ENCODE data around the gene PCDHB12. TPM values are rescaled to one million over a fixed set of nuclear protein-coding genes. Genes with fewer than 3 reads are reported as not detected.
"Not testable (repeated sequence)": the region's sequence is repeated elsewhere in the genome, so short reads cannot be mapped to it uniquely, and the experiment has no call there.

PCDHB12 gene
- polyA plus RNA-seq, 1 of the 3 experiments (the other 2 are of a cell fraction): 1.9 TPM

DNA sequence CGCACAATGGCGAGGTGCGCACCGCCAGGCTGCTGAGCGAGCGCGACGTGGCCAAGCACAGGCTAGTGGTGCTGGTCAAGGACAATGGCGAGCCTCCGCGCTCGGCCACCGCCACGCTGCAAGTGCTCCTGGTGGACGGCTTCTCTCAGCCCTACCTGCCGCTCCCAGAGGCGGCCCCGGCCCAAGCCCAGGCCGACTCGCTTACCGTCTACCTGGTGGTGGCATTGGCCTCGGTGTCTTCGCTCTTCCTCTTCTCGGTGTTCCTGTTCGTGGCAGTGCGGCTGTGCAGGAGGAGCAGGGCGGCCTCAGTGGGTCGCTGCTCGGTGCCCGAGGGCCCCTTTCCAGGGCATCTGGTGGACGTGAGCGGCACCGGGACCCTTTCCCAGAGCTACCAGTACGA lies 38.9 kb downstream of the PCDHB12 start:
- POLR2A ChIA-PET: not testable (repeated sequence)
- 84% methylated on average over 13 of the region's 34 CpGs for WGBS (ENCODE audit: low lambda C conversion rate)

DNA sequence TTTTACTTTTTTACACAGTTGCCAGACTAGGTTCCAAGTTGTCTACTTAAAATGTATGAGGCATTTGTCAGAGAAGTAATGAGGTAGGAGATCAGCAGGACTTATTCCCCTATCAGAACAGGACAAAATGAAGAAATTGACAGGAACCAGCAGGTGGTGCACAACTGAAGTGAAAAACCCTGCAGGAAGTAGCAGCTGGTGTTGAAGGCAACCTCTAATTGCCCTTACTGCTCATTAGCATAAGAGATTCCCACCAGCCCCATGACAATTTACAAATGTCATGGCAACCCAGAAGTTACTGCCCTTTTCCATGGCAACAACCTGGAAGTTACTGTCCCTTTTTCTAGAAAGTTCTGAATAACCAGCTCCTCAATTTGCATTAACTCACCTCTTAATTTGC lies 42.1 kb downstream of the PCDHB12 start:
- Histone ChIP-seq H3K27ac (ENCODE audit: low read depth in 2 of 2, low read length in 1 of 2) (no peak overlapping the region), H3K9me2 (no peaks in the 10 kb centered on the region), H3K36me3 (replicated peaks in 1 of 2; ENCODE audit: control insufficient read depth in 1 of 2, insufficient read depth in 2 of 2, low read length in 1 of 2) (peaks cover 0 to 3% of the 10 kb centered on the region in 2 experiments), H3K4me3 (ENCODE audit: low read depth in 2 of 2, low read length in 1 of 2) (no peak overlapping the region), H3K79me2 (ENCODE audit: insufficient read depth) (no peaks in the 10 kb centered on the region), H3K9ac (no peak overlapping the region), H3K27me3 (ENCODE audit: insufficient read depth) (no peaks in the 10 kb centered on the region), H3K9me3 (peaks cover 12% of the 10 kb centered on the region), H2AFZ (ENCODE audit: low read depth) (no peak overlapping the region), H3K4me2 (no peak overlapping the region), H4K20me1 (ENCODE audit: insufficient read depth) (no peaks in the 10 kb centered on the region), H3F3A (replicated peaks; ENCODE audit: insufficient read depth) (no peaks in the 10 kb centered on the region), H3K4me1 (ENCODE audit: control insufficient read depth in 1 of 2, insufficient read depth in 2 of 2, low read depth in 1 of 2, low read length in 1 of 2) (no peaks in the 10 kb centered on the region)
- DNase-seq: no peak
- ChIA-PET CTCF (interaction anchor here (0.6 to 2.8 kb wide), 3 partner anchors 27 to 314 kb away, joined by 3 to 9 read pairs (median 4); partner anchors contain the start of genes PCDHB14 and TAF7), POLR2A (no interaction called here)
- TF ChIP-seq, protein P1, sequence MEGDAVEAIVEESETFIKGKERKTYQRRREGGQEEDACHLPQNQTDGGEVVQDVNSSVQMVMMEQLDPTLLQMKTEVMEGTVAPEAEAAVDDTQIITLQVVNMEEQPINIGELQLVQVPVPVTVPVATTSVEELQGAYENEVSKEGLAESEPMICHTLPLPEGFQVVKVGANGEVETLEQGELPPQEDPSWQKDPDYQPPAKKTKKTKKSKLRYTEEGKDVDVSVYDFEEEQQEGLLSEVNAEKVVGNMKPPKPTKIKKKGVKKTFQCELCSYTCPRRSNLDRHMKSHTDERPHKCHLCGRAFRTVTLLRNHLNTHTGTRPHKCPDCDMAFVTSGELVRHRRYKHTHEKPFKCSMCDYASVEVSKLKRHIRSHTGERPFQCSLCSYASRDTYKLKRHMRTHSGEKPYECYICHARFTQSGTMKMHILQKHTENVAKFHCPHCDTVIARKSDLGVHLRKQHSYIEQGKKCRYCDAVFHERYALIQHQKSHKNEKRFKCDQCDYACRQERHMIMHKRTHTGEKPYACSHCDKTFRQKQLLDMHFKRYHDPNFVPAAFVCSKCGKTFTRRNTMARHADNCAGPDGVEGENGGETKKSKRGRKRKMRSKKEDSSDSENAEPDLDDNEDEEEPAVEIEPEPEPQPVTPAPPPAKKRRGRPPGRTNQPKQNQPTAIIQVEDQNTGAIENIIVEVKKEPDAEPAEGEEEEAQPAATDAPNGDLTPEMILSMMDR (IDR thresholded peaks at IDR 0.05): no peak
- TF ChIP-seq JUND (IDR thresholded peaks at IDR 0.05) (no peak), MXI1 (IDR thresholded peaks at IDR 0.05; ENCODE audit: low read depth, low read length) (no peak), NFIC (IDR thresholded peaks at IDR 0.05; ENCODE audit: borderline replicate concordance) (no peak), GABPA (IDR thresholded peaks at IDR 0.05; ENCODE audit: low read depth) (no peak), FOXM1 (IDR thresholded peaks at IDR 0.05; ENCODE audit: low read depth) (no peak), EZH2phosphoT487 (IDR thresholded peaks at IDR 0.05; ENCODE audit: borderline replicate concordance, low read depth) (no peak)
- TF ChIP-seq, protein P2, sequence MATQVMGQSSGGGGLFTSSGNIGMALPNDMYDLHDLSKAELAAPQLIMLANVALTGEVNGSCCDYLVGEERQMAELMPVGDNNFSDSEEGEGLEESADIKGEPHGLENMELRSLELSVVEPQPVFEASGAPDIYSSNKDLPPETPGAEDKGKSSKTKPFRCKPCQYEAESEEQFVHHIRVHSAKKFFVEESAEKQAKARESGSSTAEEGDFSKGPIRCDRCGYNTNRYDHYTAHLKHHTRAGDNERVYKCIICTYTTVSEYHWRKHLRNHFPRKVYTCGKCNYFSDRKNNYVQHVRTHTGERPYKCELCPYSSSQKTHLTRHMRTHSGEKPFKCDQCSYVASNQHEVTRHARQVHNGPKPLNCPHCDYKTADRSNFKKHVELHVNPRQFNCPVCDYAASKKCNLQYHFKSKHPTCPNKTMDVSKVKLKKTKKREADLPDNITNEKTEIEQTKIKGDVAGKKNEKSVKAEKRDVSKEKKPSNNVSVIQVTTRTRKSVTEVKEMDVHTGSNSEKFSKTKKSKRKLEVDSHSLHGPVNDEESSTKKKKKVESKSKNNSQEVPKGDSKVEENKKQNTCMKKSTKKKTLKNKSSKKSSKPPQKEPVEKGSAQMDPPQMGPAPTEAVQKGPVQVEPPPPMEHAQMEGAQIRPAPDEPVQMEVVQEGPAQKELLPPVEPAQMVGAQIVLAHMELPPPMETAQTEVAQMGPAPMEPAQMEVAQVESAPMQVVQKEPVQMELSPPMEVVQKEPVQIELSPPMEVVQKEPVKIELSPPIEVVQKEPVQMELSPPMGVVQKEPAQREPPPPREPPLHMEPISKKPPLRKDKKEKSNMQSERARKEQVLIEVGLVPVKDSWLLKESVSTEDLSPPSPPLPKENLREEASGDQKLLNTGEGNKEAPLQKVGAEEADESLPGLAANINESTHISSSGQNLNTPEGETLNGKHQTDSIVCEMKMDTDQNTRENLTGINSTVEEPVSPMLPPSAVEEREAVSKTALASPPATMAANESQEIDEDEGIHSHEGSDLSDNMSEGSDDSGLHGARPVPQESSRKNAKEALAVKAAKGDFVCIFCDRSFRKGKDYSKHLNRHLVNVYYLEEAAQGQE (IDR thresholded peaks at IDR 0.05; ENCODE audit: low read depth, low read length): no peak
- TF ChIP-seq, protein P3, sequence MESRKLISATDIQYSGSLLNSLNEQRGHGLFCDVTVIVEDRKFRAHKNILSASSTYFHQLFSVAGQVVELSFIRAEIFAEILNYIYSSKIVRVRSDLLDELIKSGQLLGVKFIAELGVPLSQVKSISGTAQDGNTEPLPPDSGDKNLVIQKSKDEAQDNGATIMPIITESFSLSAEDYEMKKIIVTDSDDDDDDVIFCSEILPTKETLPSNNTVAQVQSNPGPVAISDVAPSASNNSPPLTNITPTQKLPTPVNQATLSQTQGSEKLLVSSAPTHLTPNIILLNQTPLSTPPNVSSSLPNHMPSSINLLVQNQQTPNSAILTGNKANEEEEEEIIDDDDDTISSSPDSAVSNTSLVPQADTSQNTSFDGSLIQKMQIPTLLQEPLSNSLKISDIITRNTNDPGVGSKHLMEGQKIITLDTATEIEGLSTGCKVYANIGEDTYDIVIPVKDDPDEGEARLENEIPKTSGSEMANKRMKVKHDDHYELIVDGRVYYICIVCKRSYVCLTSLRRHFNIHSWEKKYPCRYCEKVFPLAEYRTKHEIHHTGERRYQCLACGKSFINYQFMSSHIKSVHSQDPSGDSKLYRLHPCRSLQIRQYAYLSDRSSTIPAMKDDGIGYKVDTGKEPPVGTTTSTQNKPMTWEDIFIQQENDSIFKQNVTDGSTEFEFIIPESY (IDR thresholded peaks at IDR 0.05; ENCODE audit: borderline replicate concordance, low read depth): no peak
- TF ChIP-seq, protein P4, sequence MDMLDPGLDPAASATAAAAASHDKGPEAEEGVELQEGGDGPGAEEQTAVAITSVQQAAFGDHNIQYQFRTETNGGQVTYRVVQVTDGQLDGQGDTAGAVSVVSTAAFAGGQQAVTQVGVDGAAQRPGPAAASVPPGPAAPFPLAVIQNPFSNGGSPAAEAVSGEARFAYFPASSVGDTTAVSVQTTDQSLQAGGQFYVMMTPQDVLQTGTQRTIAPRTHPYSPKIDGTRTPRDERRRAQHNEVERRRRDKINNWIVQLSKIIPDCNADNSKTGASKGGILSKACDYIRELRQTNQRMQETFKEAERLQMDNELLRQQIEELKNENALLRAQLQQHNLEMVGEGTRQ (IDR thresholded peaks at IDR 0.05; ENCODE audit: borderline replicate concordance, low read depth, low read length): no peak

More for the DNA sequence above, 38.9 kb downstream of the PCDHB12 start:
- H2AFZ ChIP-seq (ENCODE audit: low read depth); H3K4me3 ChIP-seq (ENCODE audit: low read depth in 2 of 2, low read length in 1 of 2); H3K9me2 ChIP-seq; H4K20me1 ChIP-seq (ENCODE audit: insufficient read depth); DNase-seq; H3K4me1 ChIP-seq (ENCODE audit: control insufficient read depth in 1 of 2, insufficient read depth in 2 of 2, low read depth in 1 of 2, low read length in 1 of 2); CTCF ChIA-PET; H3K9ac ChIP-seq; H3F3A ChIP-seq (replicated peaks; ENCODE audit: insufficient read depth); H3K79me2 ChIP-seq (ENCODE audit: insufficient read depth); H3K36me3 ChIP-seq (replicated peaks in 1 of 2; ENCODE audit: control insufficient read depth in 1 of 2, insufficient read depth in 2 of 2, low read length in 1 of 2); H3K4me2 ChIP-seq; H3K27ac ChIP-seq (ENCODE audit: low read depth in 2 of 2, low read length in 1 of 2); H3K27me3 ChIP-seq (ENCODE audit: insufficient read depth): not testable (repeated sequence)
- peaks cover 17% of the 10 kb centered on the region for H3K9me3 ChIP-seq

Measured in SK-N-SH (cell line).